ENCODE measurements around the gene SNAPIN.
"Not testable (repeated sequence)": the region's sequence is repeated elsewhere in the genome, so short reads cannot be mapped to it uniquely, and the experiment has no call there.

DNA sequence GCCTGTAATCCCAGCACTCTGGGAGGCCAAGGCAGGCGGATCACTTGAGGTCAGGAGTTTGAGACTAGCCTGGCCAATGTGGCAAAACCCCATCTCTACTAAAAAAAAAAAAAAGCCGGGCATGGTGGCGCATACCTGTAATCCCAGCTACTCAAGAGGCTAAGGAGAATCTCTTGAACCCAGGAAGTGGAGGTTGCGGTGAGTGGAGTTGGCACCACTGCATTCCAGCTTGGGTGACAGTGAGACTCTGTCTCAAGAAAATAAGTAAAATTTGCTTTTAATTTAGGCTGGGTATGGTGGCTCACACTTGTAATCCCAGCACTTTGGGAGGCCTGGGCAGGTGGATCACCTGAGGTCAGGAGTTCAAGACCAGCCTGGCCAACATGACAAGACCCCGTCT, 18.3 kb upstream of the SNAPIN start:
- not testable (repeated sequence) for TF ChIP-seq MAX (CRISPR knock-in tag; IDR thresholded peaks at IDR 0.05); EZH2 (IDR thresholded peaks at IDR 0.05; ENCODE audit: borderline replicate concordance, low read depth, low read length); CHD1 (IDR thresholded peaks at IDR 0.05; ENCODE audit: low read length); ZFP1 (CRISPR knock-in tag; IDR thresholded peaks at IDR 0.05); ETS2 (tag; IDR thresholded peaks at IDR 0.05; ENCODE audit: borderline replicate concordance, poor library complexity, severe bottlenecking); ZNF449 (CRISPR knock-in tag; IDR thresholded peaks at IDR 0.05); RBM39 (optimal IDR thresholded peaks at IDR 0.05; ENCODE audit: low read depth, low read length); ATF3 (IDR thresholded peaks at IDR 0.05); ATF3 (CRISPR knock-in tag; conservative IDR thresholded peaks at IDR 0.05); ZNF282 (CRISPR knock-in tag; IDR thresholded peaks at IDR 0.05); JUND (IDR thresholded peaks at IDR 0.05; ENCODE audit: borderline replicate concordance, low read depth, low read length); JUND (tag; IDR thresholded peaks at IDR 0.05; ENCODE audit: borderline replicate concordance, low read depth, low read length)
- TF ChIP-seq, protein P1, sequence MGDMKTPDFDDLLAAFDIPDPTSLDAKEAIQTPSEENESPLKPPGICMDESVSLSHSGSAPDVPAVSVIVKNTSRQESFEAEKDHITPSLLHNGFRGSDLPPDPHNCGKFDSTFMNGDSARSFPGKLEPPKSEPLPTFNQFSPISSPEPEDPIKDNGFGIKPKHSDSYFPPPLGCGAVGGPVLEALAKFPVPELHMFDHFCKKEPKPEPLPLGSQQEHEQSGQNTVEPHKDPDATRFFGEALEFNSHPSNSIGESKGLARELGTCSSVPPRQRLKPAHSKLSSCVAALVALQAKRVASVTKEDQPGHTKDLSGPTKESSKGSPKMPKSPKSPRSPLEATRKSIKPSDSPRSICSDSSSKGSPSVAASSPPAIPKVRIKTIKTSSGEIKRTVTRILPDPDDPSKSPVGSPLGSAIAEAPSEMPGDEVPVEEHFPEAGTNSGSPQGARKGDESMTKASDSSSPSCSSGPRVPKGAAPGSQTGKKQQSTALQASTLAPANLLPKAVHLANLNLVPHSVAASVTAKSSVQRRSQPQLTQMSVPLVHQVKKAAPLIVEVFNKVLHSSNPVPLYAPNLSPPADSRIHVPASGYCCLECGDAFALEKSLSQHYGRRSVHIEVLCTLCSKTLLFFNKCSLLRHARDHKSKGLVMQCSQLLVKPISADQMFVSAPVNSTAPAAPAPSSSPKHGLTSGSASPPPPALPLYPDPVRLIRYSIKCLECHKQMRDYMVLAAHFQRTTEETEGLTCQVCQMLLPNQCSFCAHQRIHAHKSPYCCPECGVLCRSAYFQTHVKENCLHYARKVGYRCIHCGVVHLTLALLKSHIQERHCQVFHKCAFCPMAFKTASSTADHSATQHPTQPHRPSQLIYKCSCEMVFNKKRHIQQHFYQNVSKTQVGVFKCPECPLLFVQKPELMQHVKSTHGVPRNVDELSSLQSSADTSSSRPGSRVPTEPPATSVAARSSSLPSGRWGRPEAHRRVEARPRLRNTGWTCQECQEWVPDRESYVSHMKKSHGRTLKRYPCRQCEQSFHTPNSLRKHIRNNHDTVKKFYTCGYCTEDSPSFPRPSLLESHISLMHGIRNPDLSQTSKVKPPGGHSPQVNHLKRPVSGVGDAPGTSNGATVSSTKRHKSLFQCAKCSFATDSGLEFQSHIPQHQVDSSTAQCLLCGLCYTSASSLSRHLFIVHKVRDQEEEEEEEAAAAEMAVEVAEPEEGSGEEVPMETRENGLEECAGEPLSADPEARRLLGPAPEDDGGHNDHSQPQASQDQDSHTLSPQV (IDR thresholded peaks at IDR 0.05), result not testable (repeated sequence)
- TF ChIP-seq, protein P2, sequence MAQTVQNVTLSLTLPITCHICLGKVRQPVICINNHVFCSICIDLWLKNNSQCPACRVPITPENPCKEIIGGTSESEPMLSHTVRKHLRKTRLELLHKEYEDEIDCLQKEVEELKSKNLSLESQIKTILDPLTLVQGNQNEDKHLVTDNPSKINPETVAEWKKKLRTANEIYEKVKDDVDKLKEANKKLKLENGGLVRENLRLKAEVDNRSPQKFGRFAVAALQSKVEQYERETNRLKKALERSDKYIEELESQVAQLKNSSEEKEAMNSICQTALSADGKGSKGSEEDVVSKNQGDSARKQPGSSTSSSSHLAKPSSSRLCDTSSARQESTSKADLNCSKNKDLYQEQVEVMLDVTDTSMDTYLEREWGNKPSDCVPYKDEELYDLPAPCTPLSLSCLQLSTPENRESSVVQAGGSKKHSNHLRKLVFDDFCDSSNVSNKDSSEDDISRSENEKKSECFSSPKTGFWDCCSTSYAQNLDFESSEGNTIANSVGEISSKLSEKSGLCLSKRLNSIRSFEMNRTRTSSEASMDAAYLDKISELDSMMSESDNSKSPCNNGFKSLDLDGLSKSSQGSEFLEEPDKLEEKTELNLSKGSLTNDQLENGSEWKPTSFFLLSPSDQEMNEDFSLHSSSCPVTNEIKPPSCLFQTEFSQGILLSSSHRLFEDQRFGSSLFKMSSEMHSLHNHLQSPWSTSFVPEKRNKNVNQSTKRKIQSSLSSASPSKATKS (CRISPR knock-in tag; IDR thresholded peaks at IDR 0.05), result not testable (repeated sequence)
- TF ChIP-seq, protein P3, sequence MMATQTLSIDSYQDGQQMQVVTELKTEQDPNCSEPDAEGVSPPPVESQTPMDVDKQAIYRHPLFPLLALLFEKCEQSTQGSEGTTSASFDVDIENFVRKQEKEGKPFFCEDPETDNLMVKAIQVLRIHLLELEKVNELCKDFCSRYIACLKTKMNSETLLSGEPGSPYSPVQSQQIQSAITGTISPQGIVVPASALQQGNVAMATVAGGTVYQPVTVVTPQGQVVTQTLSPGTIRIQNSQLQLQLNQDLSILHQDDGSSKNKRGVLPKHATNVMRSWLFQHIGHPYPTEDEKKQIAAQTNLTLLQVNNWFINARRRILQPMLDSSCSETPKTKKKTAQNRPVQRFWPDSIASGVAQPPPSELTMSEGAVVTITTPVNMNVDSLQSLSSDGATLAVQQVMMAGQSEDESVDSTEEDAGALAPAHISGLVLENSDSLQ (IDR thresholded peaks at IDR 0.05), result not testable (repeated sequence)

All from K562 (cell line).